Common myeloid progenitor, CD34-positive (primary cell): Measurements from ENCODE around the gene DPM2.

Experiments used
- CTCF ChIA-PET: fragments of 350-600 bp; sonication (Branson Sonifier 250); formaldehyde crosslinking; loops from one replicate; lab custom pipeline; 2021; ENCODE audit warnings: antibody characterized with exemption; lab: Charles Lee
- POLR2A ChIA-PET: fragments of 350-600 bp; sonication (Branson Sonifier 250); formaldehyde crosslinking; loops from one replicate; lab custom pipeline; 2021; ENCODE audit warnings: antibody characterized with exemption; lab: Charles Lee
- DNase-seq, 3 donors: peaks; one replicate each; pipeline versions ENCODE4 v3.0.0 to v3.0.0-alpha.2; 2013
- H3K27ac ChIP-seq, 2 experiments: 1 replicate in 1 of 2; 2 replicates in 1 of 2; pipeline ENCODE4 v1.7.0; 2013; ENCODE audit warnings: inconsistent platforms in 2 of 2, low read length in 2 of 2, mild to moderate bottlenecking in 2 of 2, low read depth in 1 of 2, moderate library complexity in 1 of 2; ENCODE audit not compliant: severe bottlenecking in 2 of 2, insufficient read depth in 1 of 2, poor library complexity in 1 of 2
- H3K27me3 ChIP-seq, 5 experiments: replicated peaks in 2 of 5; 1 replicate in 3 of 5; 2 replicates in 2 of 5; pipeline versions ENCODE4 v1.6.1 to v1.7.0; 2013; ENCODE audit warnings: low read length in 4 of 5, mild to moderate bottlenecking in 2 of 5, moderate library complexity in 2 of 5, inconsistent platforms in 1 of 5; ENCODE audit not compliant: insufficient read depth in 5 of 5, control insufficient read depth in 4 of 5
- H3K36me3 ChIP-seq, 4 experiments: 1 replicate in 2 of 4; 2 replicates in 2 of 4; pipeline versions ENCODE4 v1.6.1 to v1.7.0; 2013; ENCODE audit warnings: low read length in 3 of 4, control low read depth in 1 of 4, mild to moderate bottlenecking in 1 of 4; ENCODE audit not compliant: control insufficient read depth in 4 of 4, insufficient read depth in 4 of 4
- H3K4me1 ChIP-seq, 4 experiments: 1 replicate in 3 of 4; 2 replicates in 1 of 4; pipeline versions ENCODE4 v1.6.1 to v1.7.1; 2013; ENCODE audit warnings: low read length in 3 of 4, mild to moderate bottlenecking in 3 of 4, control low read depth in 1 of 4, inconsistent platforms in 1 of 4, moderate library complexity in 1 of 4; ENCODE audit not compliant: control insufficient read depth in 4 of 4, insufficient read depth in 4 of 4; ENCODE audit errors: control extremely low read depth in 1 of 4
- H3K4me3 ChIP-seq, 7 experiments: 1 replicate in 4 of 7; 2 replicates in 3 of 7; pipeline versions ENCODE4 v1.5.1 to v1.7.0; 2013; ENCODE audit warnings: mild to moderate bottlenecking in 7 of 7, low read length in 6 of 7, moderate library complexity in 6 of 7, inconsistent platforms in 2 of 7, low read depth in 2 of 7, control low read depth in 1 of 7; ENCODE audit not compliant: insufficient read depth in 4 of 7, control insufficient read depth in 1 of 7; ENCODE audit errors: extremely low read depth in 1 of 7
- H3K9me3 ChIP-seq, 5 experiments: 1 replicate in 4 of 5; 2 replicates in 1 of 5; pipeline versions ENCODE4 v1.6.1 to v1.7.1; 2013; ENCODE audit warnings: low read length in 4 of 5, mild to moderate bottlenecking in 2 of 5, inconsistent platforms in 1 of 5, low read depth in 1 of 5, moderate library complexity in 1 of 5; ENCODE audit not compliant: control insufficient read depth in 4 of 5, insufficient read depth in 2 of 5; ENCODE audit errors: control extremely low read depth in 1 of 5
- WGBS: methylation state at CpG from one replicate; pipeline ENCODE4 v1.1.5; 2013; ENCODE audit not compliant: insufficient coverage; 5-methylcytosine and 5-hydroxymethylcytosine counted together

DPM2 gene

GRCh38 chr9:127949827-127950512 is 12.3 kb upstream of the DPM2 start:
- DNase-seq: no peak
- H3K4me3 ChIP-seq: no peak overlapping the region
- H3K27me3 ChIP-seq: no peaks in the 10 kb centered on the region
- H3K9me3 ChIP-seq: no peaks in the 10 kb centered on the region
- POLR2A ChIA-PET: no interaction called here
- H3K27ac ChIP-seq: no peak overlapping the region
- H3K36me3 ChIP-seq: peaks cover under 1 to 8% (median 5%) of the 10 kb centered on the region in 4 experiments
- WGBS: 93% methylated on average over 14 of the region's 17 CpGs
- H3K4me1 ChIP-seq: peaks cover 0 to 8% (median 2%) of the 10 kb centered on the region in 4 experiments
- CTCF ChIA-PET: interaction anchor here (1.1 to 14.2 kb wide), 5 partner anchors 8 to 168 kb away, joined by 3 to 245 read pairs (median 3); no protein-coding TSS in a partner anchor

GRCh38 chr9:127947841-127948710 is 10.4 kb upstream of the DPM2 start:
- Histone ChIP-seq H3K36me3 (peaks cover 2 to 17% (median 10%) of the 10 kb centered on the region in 4 experiments), H3K4me1 (peaks cover 0 to 15% (median 12%) of the 10 kb centered on the region in 4 experiments), H3K4me3 (no peak overlapping the region), H3K9me3 (no peaks in the 10 kb centered on the region), H3K27ac (no peak overlapping the region), H3K27me3 (no peaks in the 10 kb centered on the region)
- no peak for DNase-seq
- ChIA-PET CTCF (interaction anchor here (1.0 to 14.2 kb wide), 2 partner anchors 84 to 133 kb away, joined by 3 to 245 read pairs; no protein-coding TSS in a partner anchor), POLR2A (no interaction called here)
- WGBS: 95% methylated on average over 16 of the region's 17 CpGs

GRCh38 chr9:127946728-127947127 is 9.1 kb upstream of the DPM2 start:
- no peak for DNase-seq
- POLR2A ChIA-PET: no interaction called here
- CTCF ChIA-PET: interaction anchor here (1.0 to 14.2 kb wide), 4 partner anchors 13 to 171 kb away, joined by 3 to 245 read pairs (median 3); no protein-coding TSS in a partner anchor
- Histone ChIP-seq H3K4me1 (peaks cover 0 to 22% (median 16%) of the 10 kb centered on the region in 4 experiments), H3K36me3 (peaks cover 2 to 17% (median 10%) of the 10 kb centered on the region in 4 experiments), H3K27me3 (no peaks in the 10 kb centered on the region), H3K27ac (no peak overlapping the region), H3K9me3 (no peaks in the 10 kb centered on the region), H3K4me3 (no peak overlapping the region)
- 86% methylated on average over 2 of the region's 3 CpGs for WGBS

GRCh38 chr9:127945942-127946341 is 8.3 kb upstream of the DPM2 start:
- DNase-seq: no peak
- WGBS: 100% methylated on average over 6 of the region's 9 CpGs
- Histone ChIP-seq H3K4me1 (peaks cover 0 to 22% (median 16%) of the 10 kb centered on the region in 4 experiments), H3K36me3 (peaks cover 2 to 17% (median 10%) of the 10 kb centered on the region in 4 experiments), H3K27ac (no peak overlapping the region), H3K4me3 (no peak overlapping the region), H3K9me3 (no peaks in the 10 kb centered on the region), H3K27me3 (no peaks in the 10 kb centered on the region)
- POLR2A ChIA-PET: no interaction called here
- CTCF ChIA-PET: interaction anchor here (1.0 to 14.2 kb wide), 4 partner anchors 10 to 172 kb away, joined by 3 to 245 read pairs (median 26); no protein-coding TSS in a partner anchor

GRCh38 chr9:127945338-127945737 is 7.7 kb upstream of the DPM2 start:
- Histone ChIP-seq H3K9me3 (no peaks in the 10 kb centered on the region), H3K27ac (no peak overlapping the region), H3K4me3 (no peak overlapping the region), H3K4me1 (peaks cover 0 to 22% (median 16%) of the 10 kb centered on the region in 4 experiments), H3K36me3 (peaks cover 2 to 17% (median 10%) of the 10 kb centered on the region in 4 experiments), H3K27me3 (no peaks in the 10 kb centered on the region)
- 96% methylated on average over 21 of the region's 24 CpGs for WGBS
- CTCF ChIA-PET: interaction anchor here (1.1 to 14.2 kb wide), 4 partner anchors 10 to 172 kb away, joined by 3 to 245 read pairs (median 26); no protein-coding TSS in a partner anchor
- POLR2A ChIA-PET: no interaction called here
- DNase-seq: no peak

- POLR2A ChIA-PET: interaction anchor here (0.6 to 1.0 kb wide), 2 partner anchors 51 to 164 kb away, joined by 3 read pairs; no protein-coding TSS in a partner anchor
Observed at GRCh38 chr9:127944586-127945218, 7.0 kb upstream of the DPM2 start.

More at GRCh38 chr9:127944586-127945218, 7.0 kb upstream of the DPM2 start:
- no peak for DNase-seq
- H3K4me1 ChIP-seq: peaks cover 0 to 22% (median 15%) of the 10 kb centered on the region in 4 experiments
- H3K4me3 ChIP-seq: no peak overlapping the region
- WGBS: 96% methylated on average over 37 of the region's 38 CpGs
- CTCF ChIA-PET: interaction anchor here (0.9 to 14.2 kb wide), 13 partner anchors 11 to 180 kb away, joined by 3 to 245 read pairs (median 7); no protein-coding TSS in a partner anchor
- peaks cover 2 to 17% (median 10%) of the 10 kb centered on the region in 4 experiments for H3K36me3 ChIP-seq
- H3K27me3 ChIP-seq: no peaks in the 10 kb centered on the region
- H3K9me3 ChIP-seq: no peaks in the 10 kb centered on the region
- no peak overlapping the region for H3K27ac ChIP-seq
